ENCODE data around the gene USP6NL. TPM values are rescaled to one million over a fixed set of nuclear protein-coding genes. Genes with fewer than 3 reads are reported as not detected.

USP6NL gene
- total RNA-seq, 1 donor from 2014 or later: 19.5 TPM

DNA sequence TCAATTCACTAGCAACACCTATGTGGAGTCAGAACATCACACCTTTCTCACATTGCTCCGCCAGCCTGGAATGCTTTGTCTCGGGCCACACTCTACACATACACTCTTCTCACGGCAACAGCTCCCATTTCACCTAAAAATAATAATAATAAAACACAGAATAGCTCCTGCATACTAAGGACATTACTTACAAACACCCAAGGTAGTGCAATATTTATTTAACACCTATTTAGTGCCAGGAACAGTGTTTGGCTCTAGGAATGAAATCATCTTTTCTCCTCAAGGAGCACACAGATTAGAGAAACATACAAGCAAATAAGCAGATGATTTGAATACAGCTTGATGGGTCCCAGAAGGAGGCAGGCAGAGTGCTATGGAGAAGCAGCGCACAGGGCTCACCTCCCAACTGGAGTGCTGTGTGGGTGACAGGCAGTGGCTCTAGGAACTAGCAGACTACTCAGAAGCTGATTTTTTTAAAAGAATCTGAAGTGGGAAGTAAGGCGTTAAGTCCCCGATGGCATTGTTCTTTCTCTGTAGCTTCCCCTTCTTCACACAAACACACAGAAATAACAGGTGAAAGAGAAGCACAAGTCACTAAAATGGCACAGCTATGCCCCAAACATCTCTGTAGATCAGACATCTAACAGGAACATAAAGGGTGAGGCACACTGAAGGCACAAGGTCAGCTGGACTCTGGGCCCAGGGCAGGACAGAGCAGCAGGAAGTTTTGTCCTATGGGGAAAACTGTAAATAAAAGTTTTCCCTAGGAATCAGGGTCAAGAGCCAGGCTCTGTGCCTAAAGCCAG is 16.7 kb downstream of the USP6NL start:
- no peak for DNase-seq (ENCODE audit: low read depth, low spot score)

DNA sequence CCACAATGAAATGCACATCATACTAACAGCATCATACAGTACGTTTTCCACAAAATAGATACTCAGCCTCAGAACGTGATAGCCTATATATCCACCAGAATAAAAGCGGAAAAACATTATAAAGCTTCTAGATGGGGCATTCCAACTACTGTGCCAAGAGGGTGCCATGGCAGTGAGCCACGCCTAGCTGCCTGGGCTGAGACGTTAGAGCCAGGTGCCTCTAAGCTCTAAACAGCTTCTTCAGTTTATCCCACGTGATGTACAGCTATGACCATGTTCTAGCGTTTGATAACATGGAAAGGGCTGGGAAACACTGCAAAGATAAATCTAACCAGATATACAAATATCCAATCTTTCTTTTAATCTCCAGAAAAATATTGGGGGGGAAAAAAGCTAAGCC is 17.8 kb downstream of the USP6NL start:
- no peak for DNase-seq (ENCODE audit: low read depth, low spot score)

DNA sequence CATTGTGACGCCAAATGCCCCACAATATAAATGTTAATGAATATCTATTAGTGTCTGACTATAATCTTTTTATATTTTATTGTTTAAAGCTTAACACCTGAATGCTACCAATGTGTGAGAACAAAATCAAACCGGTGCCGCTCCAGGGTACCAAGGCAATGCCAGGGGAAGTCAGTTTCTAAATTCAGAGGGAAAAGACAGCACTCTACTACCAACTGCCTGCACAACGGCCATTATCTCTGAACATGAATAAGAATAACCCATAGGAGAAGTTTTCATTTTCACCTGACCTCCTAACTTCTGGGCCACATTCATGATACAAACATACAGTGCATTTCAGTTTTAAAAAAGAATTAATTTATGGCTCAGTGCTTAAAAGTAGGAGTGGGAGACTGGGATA is 21.7 kb downstream of the USP6NL start:
- no peak for DNase-seq (ENCODE audit: low read depth, low spot score)

DNA sequence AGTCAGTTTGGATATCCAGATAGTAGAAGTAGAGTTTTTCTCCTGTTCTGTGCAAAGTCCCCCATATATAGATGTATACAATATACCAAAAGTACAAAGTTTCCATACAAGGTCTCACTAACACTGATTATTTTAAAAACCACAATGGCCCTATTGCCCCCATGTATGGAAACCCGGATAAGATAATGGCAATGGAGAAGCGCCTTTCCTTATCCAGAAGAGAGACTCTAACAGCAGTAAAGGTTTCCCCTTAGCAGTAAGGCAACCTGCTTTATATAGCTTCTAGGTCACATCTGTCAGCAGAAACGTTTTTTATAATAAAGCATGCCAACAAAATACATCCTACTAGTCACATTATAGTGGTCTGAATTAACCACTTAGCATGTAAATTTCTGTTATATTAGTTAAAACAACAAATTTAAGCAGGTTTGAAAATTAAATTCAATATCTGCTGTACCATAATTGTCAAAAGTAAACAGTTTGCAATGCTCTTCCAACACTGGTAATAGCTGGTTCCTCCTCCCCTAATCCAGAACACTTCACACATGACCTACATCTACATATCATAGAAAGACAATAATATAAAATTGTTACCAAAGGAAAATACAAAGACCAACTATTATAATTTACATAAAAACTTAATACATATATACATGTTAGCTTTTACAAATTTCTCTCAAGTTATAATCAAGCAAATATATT is 22.4 kb downstream of the USP6NL start:
- DNase-seq (ENCODE audit: low read depth, low spot score): no peak

GRCh38 chr10:11587722-11588259 is 23.7 kb downstream of the USP6NL start:
- no peak for DNase-seq (ENCODE audit: low read depth, low spot score)

DNA sequence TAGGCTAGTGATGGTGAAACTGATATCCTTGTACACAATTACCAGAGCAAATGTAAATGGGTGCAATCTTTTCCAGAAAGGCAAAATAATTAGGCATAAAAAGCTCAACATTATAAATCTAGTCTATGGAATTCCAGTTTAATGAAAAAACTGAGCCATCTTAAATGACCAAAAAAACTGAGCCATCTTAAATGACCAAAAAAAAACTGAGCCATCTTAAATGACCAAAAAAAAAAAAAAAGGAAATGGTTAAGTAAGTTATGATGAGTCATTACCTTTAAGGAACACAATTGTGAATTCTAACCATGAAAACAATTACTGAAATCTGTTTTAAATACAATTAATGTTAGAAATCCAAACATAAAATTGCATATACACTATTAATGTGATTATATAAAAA is 25.3 kb downstream of the USP6NL start:
- DNase-seq (ENCODE audit: low read depth, low spot score): no peak

DNA sequence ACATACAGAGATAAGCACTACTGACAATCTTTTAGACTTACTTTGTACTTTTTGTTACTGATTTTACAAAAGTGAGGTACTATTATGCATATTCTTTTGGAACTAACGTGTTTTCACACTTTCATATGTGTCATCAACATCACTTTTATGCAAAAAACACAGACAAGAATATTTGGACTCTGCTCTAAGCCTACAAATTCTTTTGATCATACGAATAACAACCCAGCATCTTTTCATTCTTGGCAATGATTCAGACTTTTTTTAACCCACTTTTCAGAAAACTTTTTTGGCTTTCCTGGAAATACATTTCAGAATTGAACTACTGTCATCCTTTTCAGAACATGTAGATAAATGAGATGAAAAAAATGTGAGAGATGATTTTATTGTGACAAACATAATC is 30.2 kb downstream of the USP6NL start:
- DNase-seq (ENCODE audit: low read depth, low spot score): no peak

GRCh38 chr10:11579885-11580284 is 31.6 kb downstream of the USP6NL start:
- DNase-seq (ENCODE audit: low read depth, low spot score): no peak

DNA sequence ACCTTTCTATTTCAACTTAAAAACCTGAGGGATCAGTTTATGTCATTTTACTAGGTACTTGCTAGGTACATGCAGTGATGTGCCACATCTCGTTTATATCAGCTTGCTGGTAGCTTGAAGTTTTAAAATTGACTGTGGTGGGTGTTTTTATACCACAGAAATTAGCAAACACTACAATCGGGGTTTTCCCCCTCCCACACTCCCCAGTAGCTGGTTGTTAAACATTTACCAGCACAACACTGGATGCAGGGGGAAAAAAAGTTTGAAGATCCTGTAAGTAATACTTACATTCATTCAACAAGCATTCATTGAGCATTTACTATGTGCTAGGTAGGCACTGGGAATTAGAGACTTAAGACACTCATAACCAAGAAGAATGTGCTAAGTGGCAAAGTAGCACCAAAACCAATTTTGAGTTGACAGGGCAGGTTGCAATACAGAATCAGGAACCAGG is 32.6 kb downstream of the USP6NL start:
- no peak for DNase-seq (ENCODE audit: low read depth, low spot score)

GRCh38 chr10:11576092-11576809 is 35.2 kb downstream of the USP6NL start:
- DNase-seq (ENCODE audit: low read depth, low spot score): no peak

- DNase-seq (ENCODE audit: low read depth, low spot score): peak; percentile 27
Observed at GRCh38 chr10:11573497-11573896, 38.0 kb downstream of the USP6NL start.

DNA sequence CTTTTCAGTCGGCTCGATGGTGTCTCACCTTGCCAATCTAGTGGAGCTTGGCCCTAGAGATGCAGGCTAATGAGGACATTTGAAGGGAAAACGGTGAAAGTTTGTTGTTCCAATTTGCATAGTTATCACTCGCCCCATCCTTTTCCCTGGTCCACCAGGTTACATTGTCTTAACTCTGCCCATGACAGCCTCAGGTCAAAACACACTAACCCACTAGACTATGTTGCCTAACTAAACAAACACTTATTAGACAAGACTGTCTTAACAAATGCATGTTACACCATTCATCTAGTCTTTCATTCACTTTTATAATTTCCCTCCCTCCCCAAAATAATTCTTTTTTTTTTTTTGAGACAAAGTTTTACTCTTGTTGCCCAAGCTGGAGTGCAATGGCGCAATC is 40.7 kb downstream of the USP6NL start:
- DNase-seq (ENCODE audit: low read depth, low spot score): no peak

- no peak for DNase-seq (ENCODE audit: low read depth, low spot score)
Observed at GRCh38 chr10:11569471-11569870, 42.0 kb downstream of the USP6NL start.

DNA sequence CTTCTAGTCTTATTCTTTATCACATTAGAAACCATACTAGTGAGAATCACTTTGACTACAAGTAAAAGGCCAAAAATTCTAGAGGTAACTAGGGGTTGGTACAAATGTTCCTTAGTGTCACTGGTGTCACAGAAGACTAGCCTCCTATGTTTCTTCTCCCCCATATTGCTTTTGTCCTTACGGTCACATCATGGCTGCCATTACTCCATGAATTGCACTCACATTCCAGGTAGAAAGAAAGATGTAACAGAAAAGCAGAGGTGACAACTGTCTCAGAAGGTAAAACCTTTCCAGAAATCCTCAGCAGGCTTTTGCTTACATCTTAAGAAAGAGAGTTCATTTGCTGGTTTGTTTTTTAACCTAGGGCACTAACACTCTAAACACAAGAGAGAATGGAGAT is 42.9 kb downstream of the USP6NL start:
- DNase-seq (ENCODE audit: low read depth, low spot score): no peak

GRCh38 chr10:11564741-11565140 is 46.7 kb downstream of the USP6NL start:
- DNase-seq (ENCODE audit: low read depth, low spot score): no peak

GRCh38 chr10:11563936-11564335 is 47.5 kb downstream of the USP6NL start:
- no peak for DNase-seq (ENCODE audit: low read depth, low spot score)

DNA sequence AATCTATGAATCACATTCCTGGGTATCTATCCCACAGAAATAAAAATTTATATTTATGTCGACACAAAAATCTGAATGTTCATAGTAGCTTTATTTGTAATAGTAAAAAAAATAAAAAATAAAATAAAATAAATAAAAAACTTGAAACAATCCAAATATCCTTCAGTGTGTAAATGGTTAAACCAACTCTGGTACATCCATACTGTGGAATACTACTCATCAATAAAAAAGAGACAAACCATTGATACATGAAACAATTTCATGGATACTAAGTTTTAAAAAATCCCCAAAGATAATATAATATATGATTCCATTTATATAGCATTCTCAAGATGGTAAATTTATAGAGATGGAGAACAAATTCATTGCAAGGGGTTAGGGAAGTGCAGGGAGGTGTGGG is 48.6 kb downstream of the USP6NL start:
- no peak for DNase-seq (ENCODE audit: low read depth, low spot score)

DNA sequence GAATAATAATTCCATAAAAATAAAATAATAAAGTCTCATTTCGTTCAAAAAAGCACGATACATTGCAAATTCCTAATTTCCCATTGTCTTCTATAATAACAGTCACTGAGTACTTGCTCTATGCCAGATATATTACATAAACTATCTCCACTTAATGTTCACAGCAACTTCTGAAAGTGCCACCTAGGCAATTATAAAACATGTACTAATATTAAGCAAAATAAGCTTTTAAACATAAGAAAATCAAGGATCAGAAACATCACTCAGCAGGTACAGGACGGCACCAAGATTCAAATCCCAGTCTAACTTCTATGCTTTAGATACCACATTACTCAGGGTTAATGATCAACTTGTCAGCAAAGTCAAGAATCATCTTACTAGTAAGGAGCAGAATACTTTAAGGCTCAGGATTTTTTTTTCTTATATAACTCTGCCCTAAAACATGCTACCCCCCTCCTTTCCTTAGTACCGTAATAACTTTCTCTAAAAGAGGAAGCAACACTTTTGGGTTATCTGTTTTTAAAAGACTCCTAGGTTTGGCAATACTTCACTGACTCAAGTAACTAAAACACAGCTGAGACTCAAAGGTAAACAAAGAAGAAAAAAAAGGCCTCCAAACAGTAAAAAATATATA is 51.3 kb downstream of the USP6NL start:
- no peak for DNase-seq (ENCODE audit: low read depth, low spot score)

GRCh38 chr10:11557967-11558366 is 53.5 kb downstream of the USP6NL start:
- no peak for DNase-seq (ENCODE audit: low read depth, low spot score)

- no peak for DNase-seq (ENCODE audit: low read depth, low spot score)
Observed at GRCh38 chr10:11557513-11557912, 53.9 kb downstream of the USP6NL start.

GRCh38 chr10:11555556-11555955 is 55.9 kb downstream of the USP6NL start:
- no peak for DNase-seq (ENCODE audit: low read depth, low spot score)
